Retinal pigment epithelial cell (primary cell): ENCODE results near the gene LMTK3.

Experiments used
- DNase-seq: peaks from one replicate; pipeline ENCODE4 v3.0.0-alpha.2; 2010; ENCODE audit warnings: low read depth
- H3K4me3 ChIP-seq: 2 replicates; pipeline ENCODE4 v1.5.1; 2011; ENCODE audit warnings: mild to moderate bottlenecking, low read length, control low read depth, moderate library complexity
- CTCF ChIP-seq: conservative IDR thresholded peaks from 2 replicates; pipeline ENCODE4 v1.5.1; 2011; ENCODE audit warnings: low read depth, low read length, control low read depth, inconsistent platforms

Gene LMTK3

GRCh38 chr19:48501494-48502349 lies 9.9 kb downstream of the LMTK3 start:
- TF ChIP-seq CTCF = no peak
- DNase-seq = peak; percentile 36
- H3K4me3 ChIP-seq = peak overlapping the region; percentile 30

GRCh38 chr19:48500830-48501493 lies 10.7 kb downstream of the LMTK3 start:
- peak overlapping the region; percentile 30 for H3K4me3 ChIP-seq
- DNase-seq = no peak
- TF ChIP-seq CTCF = no peak

DNA sequence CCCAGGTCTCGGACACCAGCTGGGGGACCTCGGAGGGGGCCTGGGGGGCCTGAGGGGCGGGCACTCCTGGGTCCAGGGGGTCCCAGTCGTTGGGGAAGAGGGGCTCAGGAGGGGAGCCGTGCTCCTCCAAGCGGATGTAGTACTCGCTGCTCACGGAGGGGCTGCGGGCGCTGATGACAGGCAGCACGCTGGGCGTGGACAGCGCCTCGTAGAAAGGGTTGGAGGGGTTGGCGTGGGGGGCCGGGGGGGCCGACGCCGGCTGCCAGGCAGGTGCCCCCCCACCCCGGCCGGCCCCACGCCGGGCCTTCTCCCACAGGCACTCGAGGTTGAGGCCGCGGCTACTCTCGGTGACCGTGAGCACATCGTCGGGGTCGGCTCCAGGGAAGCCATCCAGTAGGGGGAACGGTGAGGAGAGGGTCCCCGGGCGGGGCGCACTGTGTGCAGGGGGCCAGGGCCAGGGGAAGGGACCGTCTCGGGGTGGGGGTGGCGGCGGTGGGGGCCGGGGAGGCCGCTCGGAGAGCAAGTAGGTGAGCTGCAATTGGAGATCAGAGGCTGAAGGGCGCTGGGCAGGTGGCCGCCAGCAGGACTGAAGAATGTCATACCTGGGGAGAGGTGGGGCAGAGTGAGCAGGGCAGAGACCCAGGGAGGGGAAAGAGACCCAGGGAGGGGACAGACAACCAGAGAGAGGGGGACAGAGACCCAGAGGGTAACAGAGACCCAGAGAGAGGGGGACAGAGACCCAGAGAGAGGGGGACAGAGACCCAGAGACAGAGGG lies 12.1 kb downstream of the LMTK3 start:
- DNase-seq = no peak
- TF ChIP-seq CTCF = no peak
- H3K4me3 ChIP-seq = no peak overlapping the region

- no peak overlapping the region for H3K4me3 ChIP-seq
- DNase-seq = no peak
- TF ChIP-seq CTCF = no peak
These were observed 12.9 kb downstream of the LMTK3 start for GRCh38 chr19:48498595-48499311.

- no peak for TF ChIP-seq CTCF
- no peak overlapping the region for H3K4me3 ChIP-seq
- DNase-seq = no peak
These were observed 13.7 kb downstream of the LMTK3 start for GRCh38 chr19:48497728-48498594.
